ENCODE measurements around the gene HCAR2. TPM values are rescaled to one million over a fixed set of nuclear protein-coding genes. Genes with fewer than 3 reads are reported as not detected.
"Not testable (repeated sequence)": the region's sequence is repeated elsewhere in the genome, so short reads cannot be mapped to it uniquely, and the experiment has no call there.

HCAR2 gene
- total and polyA plus RNA-seq, 2 donors (not counting 1 experiment from before 2014, with no cell fraction given): 0.82 TPM; not detected in 1

- H3K4me1 Mint-ChIP-seq; H3K9me3 Mint-ChIP-seq (ENCODE audit: insufficient read depth); H3K4me3 Mint-ChIP-seq; H3K9me3 ChIP-seq (ENCODE audit: control extremely low read depth in 1 of 3, control insufficient read depth in 2 of 3, insufficient read depth in 1 of 3, low read length in 2 of 3); H3K27ac Mint-ChIP-seq; H2AFZ ChIP-seq (ENCODE audit: insufficient read depth, low read depth, low read length, poor library complexity, severe bottlenecking); intact Hi-C loops (cut with micrococcal nuclease); H3K27me3 ChIP-seq (replicated peaks in 1 of 4; ENCODE audit: control extremely low read depth in 1 of 4, control insufficient read depth in 3 of 4, insufficient read depth in 4 of 4, low read length in 3 of 4); H3K36me3 ChIP-seq (replicated peaks in 1 of 2; ENCODE audit: control extremely low read depth in 1 of 2, control insufficient read depth in 1 of 2, extremely low read depth in 1 of 2, insufficient read depth in 2 of 2, low read length in 1 of 2); H3K4me1 ChIP-seq (ENCODE audit: control insufficient read depth in 2 of 2, insufficient read depth in 2 of 2, low read length in 2 of 2); ATAC-seq (ENCODE audit: low read depth); CTCF ChIA-PET; H3K9ac ChIP-seq (ENCODE audit: low read length); H3K79me2 ChIP-seq (ENCODE audit: control insufficient read depth, insufficient read depth, low read length); H3K27ac ChIP-seq (ENCODE audit: low read length in 2 of 2); POLR2A ChIA-PET; H3K4me3 ChIP-seq (ENCODE audit: control extremely low read depth in 1 of 5, extremely low read depth in 1 of 5, insufficient read depth in 1 of 5, low read depth in 2 of 5, low read length in 4 of 5); H4K20me1 ChIP-seq (ENCODE audit: control insufficient read depth, insufficient read depth, low read length, poor library complexity, severe bottlenecking); H3K4me2 ChIP-seq (replicated peaks; ENCODE audit: low read depth, low read length, poor library complexity, severe bottlenecking); DNase-seq; H3K27me3 Mint-ChIP-seq: not testable (repeated sequence)
- WGBS (ENCODE audit: insufficient coverage): 83% methylated on average over 3 of the region's 8 CpGs
These were observed 27.1 kb downstream of the HCAR2 start for GRCh38 chr12:122676015-122676414.

GRCh38 chr12:122672515-122672914 is 30.6 kb downstream of the HCAR2 start:
- Histone ChIP-seq H3K27ac (ENCODE audit: low read length in 2 of 2) (no peak overlapping the region), H3K9ac (ENCODE audit: low read length) (no peak overlapping the region), H2AFZ (ENCODE audit: insufficient read depth, low read depth, low read length, poor library complexity, severe bottlenecking) (no peak overlapping the region), H3K4me2 (replicated peaks; ENCODE audit: low read depth, low read length, poor library complexity, severe bottlenecking) (no peak overlapping the region), H3K4me1 (ENCODE audit: control insufficient read depth in 2 of 2, insufficient read depth in 2 of 2, low read length in 2 of 2) (no peaks in the 10 kb centered on the region), H3K36me3 (replicated peaks in 1 of 2; ENCODE audit: control extremely low read depth in 1 of 2, control insufficient read depth in 1 of 2, extremely low read depth in 1 of 2, insufficient read depth in 2 of 2, low read length in 1 of 2) (no peaks in the 10 kb centered on the region), H3K27me3 (replicated peaks in 1 of 4; ENCODE audit: control extremely low read depth in 1 of 4, control insufficient read depth in 3 of 4, insufficient read depth in 4 of 4, low read length in 3 of 4) (no peaks in the 10 kb centered on the region), H3K4me3 (ENCODE audit: control extremely low read depth in 1 of 5, extremely low read depth in 1 of 5, insufficient read depth in 1 of 5, low read depth in 2 of 5, low read length in 4 of 5) (no peak overlapping the region), H3K79me2 (ENCODE audit: control insufficient read depth, insufficient read depth, low read length) (no peaks in the 10 kb centered on the region), H3K9me3 (ENCODE audit: control extremely low read depth in 1 of 3, control insufficient read depth in 2 of 3, insufficient read depth in 1 of 3, low read length in 2 of 3) (no peaks in the 10 kb centered on the region), H4K20me1 (ENCODE audit: control insufficient read depth, insufficient read depth, low read length, poor library complexity, severe bottlenecking) (no peaks in the 10 kb centered on the region)
- Mint-ChIP-seq H3K27me3 (peaks cover 8% of the 10 kb centered on the region), H3K4me1 (no peaks in the 10 kb centered on the region), H3K27ac (no peak overlapping the region), H3K4me3 (no peak overlapping the region), H3K9me3 (ENCODE audit: insufficient read depth) (no peaks in the 10 kb centered on the region)
- POLR2A ChIA-PET: no interaction called here
- ATAC-seq (ENCODE audit: low read depth) (no peak), DNase-seq (no peak)
- TF ChIP-seq EZH2 (IDR thresholded peaks at IDR 0.05; ENCODE audit: borderline replicate concordance, insufficient read depth, low read depth, low read length, poor library complexity, severe bottlenecking): no peak
- TF ChIP-seq, protein P1, sequence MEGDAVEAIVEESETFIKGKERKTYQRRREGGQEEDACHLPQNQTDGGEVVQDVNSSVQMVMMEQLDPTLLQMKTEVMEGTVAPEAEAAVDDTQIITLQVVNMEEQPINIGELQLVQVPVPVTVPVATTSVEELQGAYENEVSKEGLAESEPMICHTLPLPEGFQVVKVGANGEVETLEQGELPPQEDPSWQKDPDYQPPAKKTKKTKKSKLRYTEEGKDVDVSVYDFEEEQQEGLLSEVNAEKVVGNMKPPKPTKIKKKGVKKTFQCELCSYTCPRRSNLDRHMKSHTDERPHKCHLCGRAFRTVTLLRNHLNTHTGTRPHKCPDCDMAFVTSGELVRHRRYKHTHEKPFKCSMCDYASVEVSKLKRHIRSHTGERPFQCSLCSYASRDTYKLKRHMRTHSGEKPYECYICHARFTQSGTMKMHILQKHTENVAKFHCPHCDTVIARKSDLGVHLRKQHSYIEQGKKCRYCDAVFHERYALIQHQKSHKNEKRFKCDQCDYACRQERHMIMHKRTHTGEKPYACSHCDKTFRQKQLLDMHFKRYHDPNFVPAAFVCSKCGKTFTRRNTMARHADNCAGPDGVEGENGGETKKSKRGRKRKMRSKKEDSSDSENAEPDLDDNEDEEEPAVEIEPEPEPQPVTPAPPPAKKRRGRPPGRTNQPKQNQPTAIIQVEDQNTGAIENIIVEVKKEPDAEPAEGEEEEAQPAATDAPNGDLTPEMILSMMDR (IDR thresholded peaks at IDR 0.05): no peak
- intact Hi-C loops (cut with micrococcal nuclease): no loop called here
- no CpG with 5 or more reads among the region's 2 CpGs for WGBS (ENCODE audit: insufficient coverage)
- CTCF ChIA-PET: no interaction called here
